Measurements from ENCODE around the gene MAP3K5.

DNA sequence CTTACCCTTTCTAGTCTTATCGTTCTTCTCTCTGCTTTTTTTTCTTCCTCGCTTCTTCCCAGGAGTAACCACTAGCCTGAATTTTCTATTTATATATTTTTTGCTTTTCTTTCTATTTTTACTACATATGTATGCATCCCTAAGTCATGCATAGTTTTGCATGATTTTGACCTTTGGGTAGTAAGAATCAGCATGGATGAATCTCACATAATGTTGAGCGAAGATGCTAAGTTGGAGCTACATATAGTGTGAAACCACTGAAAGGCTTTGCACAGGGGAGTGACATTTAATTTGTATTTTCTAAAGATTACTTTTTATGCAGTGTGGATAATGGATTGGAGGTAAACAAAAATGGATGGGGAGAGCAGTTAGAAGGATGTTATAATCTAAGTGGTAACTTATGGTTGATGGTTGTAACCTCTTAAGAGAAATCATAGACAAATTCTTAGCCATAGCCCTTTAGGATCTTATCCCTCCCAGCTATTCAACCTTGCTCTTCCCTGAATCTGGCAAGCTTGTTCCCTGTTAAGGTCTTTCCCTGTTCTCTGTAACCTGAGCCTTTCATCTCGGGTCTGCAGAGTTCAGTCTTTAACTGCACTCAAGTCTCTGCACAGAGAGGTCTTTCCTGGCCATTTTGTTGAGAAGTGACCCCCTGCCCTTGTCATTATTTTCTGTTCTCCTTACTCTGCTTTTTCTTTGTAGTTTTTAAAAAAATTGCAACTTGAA is 48.2 kb upstream of the MAP3K5 start:
- no peak for TF ChIP-seq POLR2AphosphoS5 (IDR thresholded peaks at IDR 0.05)
- TF ChIP-seq, protein P1, sequence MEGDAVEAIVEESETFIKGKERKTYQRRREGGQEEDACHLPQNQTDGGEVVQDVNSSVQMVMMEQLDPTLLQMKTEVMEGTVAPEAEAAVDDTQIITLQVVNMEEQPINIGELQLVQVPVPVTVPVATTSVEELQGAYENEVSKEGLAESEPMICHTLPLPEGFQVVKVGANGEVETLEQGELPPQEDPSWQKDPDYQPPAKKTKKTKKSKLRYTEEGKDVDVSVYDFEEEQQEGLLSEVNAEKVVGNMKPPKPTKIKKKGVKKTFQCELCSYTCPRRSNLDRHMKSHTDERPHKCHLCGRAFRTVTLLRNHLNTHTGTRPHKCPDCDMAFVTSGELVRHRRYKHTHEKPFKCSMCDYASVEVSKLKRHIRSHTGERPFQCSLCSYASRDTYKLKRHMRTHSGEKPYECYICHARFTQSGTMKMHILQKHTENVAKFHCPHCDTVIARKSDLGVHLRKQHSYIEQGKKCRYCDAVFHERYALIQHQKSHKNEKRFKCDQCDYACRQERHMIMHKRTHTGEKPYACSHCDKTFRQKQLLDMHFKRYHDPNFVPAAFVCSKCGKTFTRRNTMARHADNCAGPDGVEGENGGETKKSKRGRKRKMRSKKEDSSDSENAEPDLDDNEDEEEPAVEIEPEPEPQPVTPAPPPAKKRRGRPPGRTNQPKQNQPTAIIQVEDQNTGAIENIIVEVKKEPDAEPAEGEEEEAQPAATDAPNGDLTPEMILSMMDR (IDR thresholded peaks at IDR 0.05): no peak
